ENCODE data around the gene MYH9. TPM values are rescaled to one million over a fixed set of nuclear protein-coding genes. Genes with fewer than 3 reads are reported as not detected.

MYH9 gene
- polyA plus RNA-seq, 1 donor from 2014 or later: 7.1 TPM

DNA sequence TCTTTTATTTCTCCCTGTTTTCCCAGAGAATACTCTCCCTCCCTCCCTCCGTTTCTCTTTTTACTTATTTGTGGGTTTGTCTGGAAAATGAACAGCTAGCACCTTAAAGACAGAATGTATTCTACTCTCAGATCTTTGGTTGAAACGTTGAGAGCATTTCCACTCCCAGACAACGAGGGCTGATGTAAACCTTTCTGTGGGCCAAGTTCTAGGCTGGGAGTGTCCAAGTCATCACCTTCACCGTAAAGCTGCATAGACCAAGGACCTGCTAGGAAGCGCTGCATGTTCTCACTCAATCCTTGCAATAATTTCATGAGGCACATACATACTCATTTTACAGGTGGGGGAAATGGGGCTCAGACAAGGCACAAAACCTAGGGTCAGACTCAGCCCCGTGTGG lies 32.4 kb downstream of the MYH9 start:
- Histone ChIP-seq H4K20me1 (ENCODE audit: insufficient read depth) (no peaks in the 10 kb centered on the region), H3K4me2 (ENCODE audit: low read length) (no peak overlapping the region), H3K27me3 (ENCODE audit: insufficient read depth, low read depth, low read length) (no peaks in the 10 kb centered on the region), H3K36me3 (ENCODE audit: insufficient read depth, low read length) (no peaks in the 10 kb centered on the region), H3K9me3 (ENCODE audit: low read length) (no peaks in the 10 kb centered on the region), H3K4me3 (ENCODE audit: low read length) (no peak overlapping the region), H3K9me2 (ENCODE audit: insufficient read depth, low read length) (no peaks in the 10 kb centered on the region), H3K79me2 (replicated peaks; ENCODE audit: insufficient read depth, low read length) (peaks cover 39% of the 10 kb centered on the region), H3K9ac (ENCODE audit: low read length) (no peak overlapping the region), H3K27ac (ENCODE audit: low read length) (no peak overlapping the region), H2AFZ (ENCODE audit: low read depth, low read length) (no peak overlapping the region), H3F3A (ENCODE audit: insufficient read depth, low read length, poor library complexity, severe bottlenecking) (no peaks in the 10 kb centered on the region)
- TF ChIP-seq SMC3 (conservative IDR thresholded peaks at IDR 0.05; ENCODE audit: poor library complexity): no peak
- TF ChIP-seq EP300 (conservative IDR thresholded peaks at IDR 0.05; ENCODE audit: poor library complexity, severe bottlenecking): no peak
- TF ChIP-seq RAD21 (conservative IDR thresholded peaks at IDR 0.05): no peak
- no peak for TF ChIP-seq MXI1 (conservative IDR thresholded peaks at IDR 0.05; ENCODE audit: poor library complexity, severe bottlenecking)
- TF ChIP-seq REST (IDR thresholded peaks at IDR 0.05; ENCODE audit: borderline replicate concordance): no peak
- TF ChIP-seq TAF1 (IDR thresholded peaks at IDR 0.05; ENCODE audit: low read depth): no peak
- no peak for TF ChIP-seq POLR2AphosphoS5 (IDR thresholded peaks at IDR 0.05)
- no peak for TF ChIP-seq CTCF (IDR thresholded peaks at IDR 0.05; ENCODE audit: poor library complexity, severe bottlenecking)
- no peak for TF ChIP-seq EZH2 (IDR thresholded peaks at IDR 0.05; ENCODE audit: borderline replicate concordance, insufficient read depth, low read length, poor library complexity, severe bottlenecking)

GRCh38 chr22:36352803-36353507 lies 34.8 kb downstream of the MYH9 start:
- TF ChIP-seq RAD21 (conservative IDR thresholded peaks at IDR 0.05) (no peak), EP300 (conservative IDR thresholded peaks at IDR 0.05; ENCODE audit: poor library complexity, severe bottlenecking) (no peak), REST (IDR thresholded peaks at IDR 0.05; ENCODE audit: borderline replicate concordance) (no peak), SMC3 (conservative IDR thresholded peaks at IDR 0.05; ENCODE audit: poor library complexity) (no peak), TAF1 (IDR thresholded peaks at IDR 0.05; ENCODE audit: low read depth) (no peak), EZH2 (IDR thresholded peaks at IDR 0.05; ENCODE audit: borderline replicate concordance, insufficient read depth, low read length, poor library complexity, severe bottlenecking) (no peak), CTCF (IDR thresholded peaks at IDR 0.05; ENCODE audit: poor library complexity, severe bottlenecking) (no peak), POLR2AphosphoS5 (IDR thresholded peaks at IDR 0.05) (no peak), MXI1 (conservative IDR thresholded peaks at IDR 0.05; ENCODE audit: poor library complexity, severe bottlenecking) (no peak)
- H3K36me3 ChIP-seq (ENCODE audit: insufficient read depth, low read length): no peaks in the 10 kb centered on the region
- no peaks in the 10 kb centered on the region for H3F3A ChIP-seq (ENCODE audit: insufficient read depth, low read length, poor library complexity, severe bottlenecking)
- no peaks in the 10 kb centered on the region for H3K27me3 ChIP-seq (ENCODE audit: insufficient read depth, low read depth, low read length)
- no peaks in the 10 kb centered on the region for H3K9me2 ChIP-seq (ENCODE audit: insufficient read depth, low read length)
- no peak overlapping the region for H3K27ac ChIP-seq (ENCODE audit: low read length)
- H4K20me1 ChIP-seq (ENCODE audit: insufficient read depth): no peaks in the 10 kb centered on the region
- H3K4me2 ChIP-seq (ENCODE audit: low read length): no peak overlapping the region
- H3K9ac ChIP-seq (ENCODE audit: low read length): no peak overlapping the region
- H3K79me2 ChIP-seq (replicated peaks; ENCODE audit: insufficient read depth, low read length): peaks cover 32% of the 10 kb centered on the region
- no peak overlapping the region for H2AFZ ChIP-seq (ENCODE audit: low read depth, low read length)
- no peaks in the 10 kb centered on the region for H3K9me3 ChIP-seq (ENCODE audit: low read length)
- H3K4me3 ChIP-seq (ENCODE audit: low read length): no peak overlapping the region
